ENCODE data around the gene MEX3B. TPM values are rescaled to one million over a fixed set of nuclear protein-coding genes. Genes with fewer than 3 reads are reported as not detected.

Gene MEX3B
- total and polyA plus RNA-seq, 9 of the 15 experiments (the other 6 are each of a cell fraction or from before 2014, with no cell fraction given) = 0.94 to 12.8 (median 3.6) TPM

- peak; percentile 87 for ATAC-seq
- peak; percentile 98 for FAIRE-seq
- 5% methylated on average over 4 of the region's 4 CpGs for WGBS (ENCODE audit: insufficient coverage, low coverage, missing lambda C conversion rate)
- Histone ChIP-seq H3K27me3 (ENCODE audit: control insufficient read depth in 2 of 2, insufficient read depth in 2 of 2, low read length in 2 of 2) (no peaks in the 10 kb centered on the region; a peak in 1 of 5 replicates), H2AFZ (ENCODE audit: low read depth, low read length) (peak overlapping the region; percentile 67), H3K36me3 (ENCODE audit: control insufficient read depth, insufficient read depth, low read length) (no peaks in the 10 kb centered on the region), H3K27ac (ENCODE audit: extremely low read depth, low read depth, low read length) (peak overlapping the region; percentile 6; the same call in 1 of the 3 replicates), H3K79me2 (ENCODE audit: control insufficient read depth, insufficient read depth, low read length) (no peaks in the 10 kb centered on the region), H3K4me3 (no peak overlapping the region), H3K9ac (ENCODE audit: insufficient read depth in 1 of 2, low read depth in 2 of 2, low read length in 2 of 2) (peak overlapping the region in 1 of 2 experiments; percentile 41; a peak in 1 of 4 replicates), H4K20me1 (replicated peaks; ENCODE audit: control insufficient read depth, insufficient read depth, low read length) (no peaks in the 10 kb centered on the region), H3K4me1 (replicated peaks in 1 of 2; ENCODE audit: control insufficient read depth in 2 of 2, insufficient read depth in 2 of 2, low read length in 2 of 2) (peaks cover 9 to 16% of the 10 kb centered on the region in 2 experiments; a peak in 4 of 5 replicates), H3K9me1 (ENCODE audit: control insufficient read depth, insufficient read depth, low read length) (no peaks in the 10 kb centered on the region), H3K4me2 (ENCODE audit: insufficient read depth, low read length) (peak overlapping the region; percentile 20; the same call in 1 of the 2 replicates), H3K9me3 (replicated peaks; ENCODE audit: control insufficient read depth, insufficient read depth, low read depth, low read length) (no peaks in the 10 kb centered on the region)
- in situ Hi-C loops (cut with MboI) = no loop called here
- BruUV-seq (replicated peaks) = no TSS peak
- ChIA-PET CTCF (ENCODE audit: low intra/inter-chr PET ratio) (no interaction called here), POLR2A (no interaction called here)
- DNase-seq (ENCODE audit: extremely low read depth in 1 of 4, low spot score in 3 of 4) = peak in 3 of 4 experiments; percentile 16 to 71 (median 65)
- intact Hi-C loops (cut with micrococcal nuclease) = loop anchor here (5.0 kb wide), 1 partner anchor 71 kb away; no protein-coding TSS in a partner anchor
- TF ChIP-seq TCF3 (CRISPR knock-in tag; IDR thresholded peaks at IDR 0.05) (peak; percentile 96), ZNF780A (CRISPR knock-in tag; IDR thresholded peaks at IDR 0.05) (no peak), KDM2B (CRISPR knock-in tag; IDR thresholded peaks at IDR 0.05) (no peak), ELF1 (tag; IDR thresholded peaks at IDR 0.05) (no peak), SMARCC2 (IDR thresholded peaks at IDR 0.05; ENCODE audit: low read depth) (peak; percentile 60; the same call in 1 of the 2 replicates), NRF1 (conservative IDR thresholded peaks at IDR 0.05 in 1 of 2, IDR thresholded peaks at IDR 0.05 in 1 of 2) (0 out of 4 replicates have a peak, but pooled peaks have one; percentile 13 to 16), NCOR1 (IDR thresholded peaks at IDR 0.05) (peak; percentile 83), FOXM1 (IDR thresholded peaks at IDR 0.05; ENCODE audit: low read depth) (peak; percentile 53; the same call in 1 of the 2 replicates), FOXM1 (CRISPR knock-in tag; IDR thresholded peaks at IDR 0.05; ENCODE audit: low read depth) (no peak), FOXK2 (conservative IDR thresholded peaks at IDR 0.05 in 1 of 2, IDR thresholded peaks at IDR 0.05 in 1 of 2; ENCODE audit: low read depth in 2 of 2) (0 out of 4 replicates have a peak, but pooled peaks of 1 of the 2 experiments have one; percentile 12), NR2C2 (CRISPR knock-in tag; IDR thresholded peaks at IDR 0.05) (no peak), NR2C2 (tag; IDR thresholded peaks at IDR 0.05) (peak; percentile 21; the same call in 1 of the 2 replicates), SMARCE1 (IDR thresholded peaks at IDR 0.05) (peak; percentile 56; the same call in 1 of the 2 replicates), NCOA6 (IDR thresholded peaks at IDR 0.05) (no peak), NUFIP1 (IDR thresholded peaks at IDR 0.05; ENCODE audit: partially characterized antibody) (no peak), CBFA2T3 (IDR thresholded peaks at IDR 0.05) (peak; percentile 90), SMAD3 (CRISPR knock-in tag; conservative IDR thresholded peaks at IDR 0.05) (no peak), PML (IDR thresholded peaks at IDR 0.05; ENCODE audit: low read length) (peak; percentile 67; the same call in 1 of the 2 replicates), JUND (IDR thresholded peaks at IDR 0.05; ENCODE audit: borderline replicate concordance, low read depth, low read length) (peak; percentile 55; the same call in 1 of the 2 replicates), JUND (tag; IDR thresholded peaks at IDR 0.05; ENCODE audit: borderline replicate concordance, low read depth, low read length) (peak; percentile 51; the same call in 1 of the 3 replicates), JUNB (CRISPR knock-in tag; conservative IDR thresholded peaks at IDR 0.05) (no peak)
- TF ChIP-seq, protein P1, sequence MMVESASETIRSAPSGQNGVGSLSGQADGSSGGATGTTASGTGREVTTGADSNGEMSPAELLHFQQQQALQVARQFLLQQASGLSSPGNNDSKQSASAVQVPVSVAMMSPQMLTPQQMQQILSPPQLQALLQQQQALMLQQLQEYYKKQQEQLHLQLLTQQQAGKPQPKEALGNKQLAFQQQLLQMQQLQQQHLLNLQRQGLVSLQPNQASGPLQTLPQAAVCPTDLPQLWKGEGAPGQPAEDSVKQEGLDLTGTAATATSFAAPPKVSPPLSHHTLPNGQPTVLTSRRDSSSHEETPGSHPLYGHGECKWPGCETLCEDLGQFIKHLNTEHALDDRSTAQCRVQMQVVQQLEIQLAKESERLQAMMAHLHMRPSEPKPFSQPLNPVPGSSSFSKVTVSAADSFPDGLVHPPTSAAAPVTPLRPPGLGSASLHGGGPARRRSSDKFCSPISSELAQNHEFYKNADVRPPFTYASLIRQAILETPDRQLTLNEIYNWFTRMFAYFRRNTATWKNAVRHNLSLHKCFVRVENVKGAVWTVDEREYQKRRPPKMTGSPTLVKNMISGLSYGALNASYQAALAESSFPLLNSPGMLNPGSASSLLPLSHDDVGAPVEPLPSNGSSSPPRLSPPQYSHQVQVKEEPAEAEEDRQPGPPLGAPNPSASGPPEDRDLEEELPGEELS (CRISPR knock-in tag; IDR thresholded peaks at IDR 0.05; ENCODE audit: borderline replicate concordance) = 0 out of 2 replicates have a peak, but pooled peaks have one; percentile 0
- TF ChIP-seq, protein P2, sequence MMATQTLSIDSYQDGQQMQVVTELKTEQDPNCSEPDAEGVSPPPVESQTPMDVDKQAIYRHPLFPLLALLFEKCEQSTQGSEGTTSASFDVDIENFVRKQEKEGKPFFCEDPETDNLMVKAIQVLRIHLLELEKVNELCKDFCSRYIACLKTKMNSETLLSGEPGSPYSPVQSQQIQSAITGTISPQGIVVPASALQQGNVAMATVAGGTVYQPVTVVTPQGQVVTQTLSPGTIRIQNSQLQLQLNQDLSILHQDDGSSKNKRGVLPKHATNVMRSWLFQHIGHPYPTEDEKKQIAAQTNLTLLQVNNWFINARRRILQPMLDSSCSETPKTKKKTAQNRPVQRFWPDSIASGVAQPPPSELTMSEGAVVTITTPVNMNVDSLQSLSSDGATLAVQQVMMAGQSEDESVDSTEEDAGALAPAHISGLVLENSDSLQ (IDR thresholded peaks at IDR 0.05) = peak; percentile 90
Observed at GRCh38 chr15:82018201-82018600, 27.6 kb downstream of the MEX3B start.
